Prostate gland (tissue), 2 donors: ENCODE measurements around the gene C2CD4B.

ENCODE experiments used
- CTCF ChIP-seq, 4 experiments: fragments of 200-600 bp in 2 of 4; fragments of 450-650 bp in 2 of 4; sonication (generic) in 2 of 4; IDR thresholded peaks; 1 replicate in 3 of 4; 2 replicates in 1 of 4; pipeline ENCODE4 v1.5.1; 2016 to 2019; ENCODE audit warnings: antibody characterized with exemption in 4 of 4, mild to moderate bottlenecking in 2 of 4, moderate library complexity in 2 of 4
- POLR2A ChIP-seq: fragments of 450-650 bp; IDR thresholded peaks from one replicate; pipeline ENCODE4 v1.6.1; 2016; ENCODE audit warnings: antibody characterized with exemption, mild to moderate bottlenecking

- TF ChIP-seq CTCF (IDR thresholded peaks at IDR 0.05) (no peak), POLR2A (no peak)
Observed at GRCh38 chr15:62145015-62145735, 19.9 kb downstream of the C2CD4B start.
